WTC11 (cell line): ENCODE data around the gene SCNN1A. TPM values are rescaled to one million over a fixed set of nuclear protein-coding genes. Genes with fewer than 3 reads are reported as not detected.

ENCODE experiments used
- ATAC-seq: fragments of 200-7000 bp; cut with Tn5 transposase; 2 replicates; pipeline ENCODE4 v1.10.0; 2021; ENCODE audit warnings: mild to moderate bottlenecking, moderate library complexity
- CTCF ChIA-PET: fragments of 300-600 bp; sonication (Branson Sonifier 250); formaldehyde crosslinking; loops from one replicate; lab custom pipeline; 2021; ENCODE audit warnings: antibody characterized with exemption; lab: Charles Lee
- POLR2A ChIA-PET: fragments of 350-600 bp; sonication (Branson Sonifier 250); formaldehyde crosslinking; loops from one replicate; lab custom pipeline; 2021; ENCODE audit warnings: antibody characterized with exemption; lab: Charles Lee
- DNase-seq: peaks from one replicate; pipeline ENCODE4 v3.0.0; 2021; ENCODE audit warnings: low spot score
- H3K27ac Mint-ChIP-seq: 2 replicates; pipeline ENCODE4 v1.8.0; 2021; ENCODE audit warnings: mixed read lengths
- H3K27me3 Mint-ChIP-seq: 2 replicates; pipeline ENCODE4 v1.8.0; 2021; ENCODE audit warnings: low read depth, mild to moderate bottlenecking, moderate library complexity, mixed read lengths
- H3K36me3 Mint-ChIP-seq: 2 replicates; pipeline ENCODE4 v1.8.0; 2021; ENCODE audit warnings: mixed read lengths
- H3K4me1 Mint-ChIP-seq: 2 replicates; pipeline ENCODE4 v1.8.0; 2022; ENCODE audit warnings: mixed read lengths
- H3K4me3 Mint-ChIP-seq: 2 replicates; pipeline ENCODE4 v1.8.0; 2021; ENCODE audit warnings: mild to moderate bottlenecking, moderate library complexity, mixed read lengths
- H3K9me3 Mint-ChIP-seq: 2 replicates; pipeline ENCODE4 v1.8.0; 2021; ENCODE audit warnings: mixed read lengths
- AFF4 ChIP-seq: sonication (generic); formaldehyde crosslinking; IDR thresholded peaks from 2 replicates; pipeline ENCODE4 v1.8.1; 2023; ENCODE audit warnings: mild to moderate bottlenecking, missing genetic modification reagents, borderline replicate concordance
- ARID4B ChIP-seq: sonication (generic); formaldehyde crosslinking; IDR thresholded peaks from 2 replicates; pipeline ENCODE4 v1.8.0; 2023; ENCODE audit warnings: missing genetic modification reagents, mild to moderate bottlenecking, borderline replicate concordance
- ETV6 ChIP-seq: sonication (generic); formaldehyde crosslinking; IDR thresholded peaks from 2 replicates; pipeline ENCODE4 v1.8.1; 2022; ENCODE audit warnings: mild to moderate bottlenecking, missing genetic modification reagents
- FOXP1 ChIP-seq: sonication (generic); formaldehyde crosslinking; IDR thresholded peaks from 2 replicates; pipeline ENCODE4 v1.8.0; 2022; ENCODE audit warnings: missing genetic modification reagents, mild to moderate bottlenecking, moderate library complexity, borderline replicate concordance
- IRF2 ChIP-seq: sonication (generic); formaldehyde crosslinking; IDR thresholded peaks from 2 replicates; pipeline ENCODE4 v1.8.0; 2022; ENCODE audit warnings: low read depth, missing genetic modification reagents, borderline replicate concordance
- KAT7 ChIP-seq: sonication (generic); formaldehyde crosslinking; IDR thresholded peaks from 2 replicates; pipeline ENCODE4 v1.8.1; 2023; ENCODE audit warnings: missing genetic modification reagents, mild to moderate bottlenecking, borderline replicate concordance
- MAX ChIP-seq: sonication (generic); formaldehyde crosslinking; IDR thresholded peaks from 2 replicates; pipeline ENCODE4 v1.8.0; 2022; ENCODE audit warnings: mild to moderate bottlenecking, missing genetic modification reagents
- SMAD3 ChIP-seq: sonication (generic); formaldehyde crosslinking; IDR thresholded peaks from 2 replicates; pipeline ENCODE4 v1.8.0; 2022; ENCODE audit warnings: missing genetic modification reagents, mild to moderate bottlenecking, borderline replicate concordance
- TCF7 ChIP-seq: sonication (generic); formaldehyde crosslinking; IDR thresholded peaks from 2 replicates; pipeline ENCODE4 v1.8.0; 2022; ENCODE audit warnings: mild to moderate bottlenecking, low read depth, missing genetic modification reagents, moderate library complexity
- USF2 ChIP-seq: sonication (generic); formaldehyde crosslinking; IDR thresholded peaks from 2 replicates; pipeline ENCODE4 v1.8.1; 2023; ENCODE audit warnings: mild to moderate bottlenecking, missing genetic modification reagents, moderate library complexity
- ZMAT4 ChIP-seq: fragments of 250-450 bp; sonication (Bioruptor Pico); IDR thresholded peaks from 2 replicates; pipeline ENCODE4 v1.9.0; 2021; ENCODE audit warnings: mild to moderate bottlenecking
- ZNF219 ChIP-seq: sonication (generic); formaldehyde crosslinking; IDR thresholded peaks from 2 replicates; pipeline ENCODE4 v1.8.0; 2023; ENCODE audit warnings: missing genetic modification reagents, mild to moderate bottlenecking, borderline replicate concordance
- ZNF317 ChIP-seq: sonication (generic); formaldehyde crosslinking; IDR thresholded peaks from 2 replicates; pipeline ENCODE4 v1.8.1; 2023; ENCODE audit warnings: low read depth, mild to moderate bottlenecking, moderate library complexity, missing genetic modification reagents, borderline replicate concordance
- ZNF423 ChIP-seq: fragments of 250-450 bp; sonication (Bioruptor Pico); IDR thresholded peaks from 2 replicates; pipeline ENCODE4 v2.1.2; 2022; ENCODE audit warnings: mild to moderate bottlenecking, moderate library complexity
- total RNA-seq: library from RNA; stranded (reverse); gene quantifications from 3 replicates; pipeline ENCODE4 v1.2.3, GENCODE V29; 2021

The SCNN1A gene
- total RNA-seq, 1 experiment from 2014 or later = 100 TPM

- H3K27me3 Mint-ChIP-seq = no peaks in the 10 kb centered on the region
- ChIA-PET POLR2A (interaction anchor here (1.9 kb wide), 1 partner anchor 11 kb away, joined by 16 read pairs; no protein-coding TSS in a partner anchor), CTCF (interaction anchor here (1.0 to 5.0 kb wide), 10 partner anchors 10 to 140 kb away, joined by 3 to 59 read pairs (median 14); no protein-coding TSS in a partner anchor)
- ATAC-seq = no peak
- TF ChIP-seq ZNF219 (CRISPR knock-in tag) = no peak
- no peak for TF ChIP-seq ARID4B (CRISPR knock-in tag)
- TF ChIP-seq FOXP1 (CRISPR knock-in tag) = no peak
- TF ChIP-seq AFF4 = no peak
- TF ChIP-seq TCF7 (CRISPR knock-in tag) = no peak
- no peak for TF ChIP-seq KAT7
- no peak for TF ChIP-seq SMAD3 (CRISPR knock-in tag)
- no peak for TF ChIP-seq ZMAT4
- no peak for TF ChIP-seq ETV6
- TF ChIP-seq USF2 (CRISPR knock-in tag) = no peak
- TF ChIP-seq, all 79 proteins: peak for 0
- Mint-ChIP-seq H3K36me3 (peaks cover 20% of the 10 kb centered on the region), H3K9me3 (no peaks in the 10 kb centered on the region), H3K4me1 (peaks cover 69% of the 10 kb centered on the region), H3K4me3 (peak overlapping the region; percentile 55), H3K27ac (peak overlapping the region; percentile 95)
- no peak for DNase-seq
These were observed 50.2 kb downstream of the SCNN1A start for GRCh38 chr12:6324936-6325750.

GRCh38 chr12:6323995-6324711 is 51.2 kb downstream of the SCNN1A start:
- Mint-ChIP-seq H3K9me3 (no peaks in the 10 kb centered on the region), H3K27ac (peak overlapping the region; percentile 98), H3K27me3 (no peaks in the 10 kb centered on the region), H3K36me3 (peaks cover 28% of the 10 kb centered on the region), H3K4me1 (peaks cover 69% of the 10 kb centered on the region), H3K4me3 (peak overlapping the region; percentile 62)
- CTCF ChIA-PET = interaction anchor here (0.6 to 2.6 kb wide), 12 partner anchors 12 to 213 kb away, joined by 3 to 17 read pairs (median 6); no protein-coding TSS in a partner anchor
- ATAC-seq (no peak), DNase-seq (no peak)
- POLR2A ChIA-PET = interaction anchor here (0.5 to 1.6 kb wide), 3 partner anchors 11 to 510 kb away, joined by 3 to 6 read pairs (median 3); partner anchors contain the start of gene SCNN1A
- TF ChIP-seq MAX (no peak), ZNF423 (CRISPR knock-in tag) (no peak), IRF2 (CRISPR knock-in tag) (no peak), SMAD3 (CRISPR knock-in tag) (no peak), ZNF317 (CRISPR knock-in tag) (no peak), FOXP1 (CRISPR knock-in tag) (no peak), ARID4B (CRISPR knock-in tag) (no peak)
